GM12873 (cell line): Measurements from ENCODE around the gene CHFR.

Source experiments
- TF ChIP-seq, protein P1 (sequence below): IDR thresholded peaks from 2 replicates; pipeline ENCODE4 v1.5.1; 2012; ENCODE audit warnings: low read depth, mild to moderate bottlenecking, moderate library complexity, low read length, control low read depth; ENCODE audit not compliant: insufficient read depth; ENCODE audit errors: missing control alignments

Gene CHFR

DNA sequence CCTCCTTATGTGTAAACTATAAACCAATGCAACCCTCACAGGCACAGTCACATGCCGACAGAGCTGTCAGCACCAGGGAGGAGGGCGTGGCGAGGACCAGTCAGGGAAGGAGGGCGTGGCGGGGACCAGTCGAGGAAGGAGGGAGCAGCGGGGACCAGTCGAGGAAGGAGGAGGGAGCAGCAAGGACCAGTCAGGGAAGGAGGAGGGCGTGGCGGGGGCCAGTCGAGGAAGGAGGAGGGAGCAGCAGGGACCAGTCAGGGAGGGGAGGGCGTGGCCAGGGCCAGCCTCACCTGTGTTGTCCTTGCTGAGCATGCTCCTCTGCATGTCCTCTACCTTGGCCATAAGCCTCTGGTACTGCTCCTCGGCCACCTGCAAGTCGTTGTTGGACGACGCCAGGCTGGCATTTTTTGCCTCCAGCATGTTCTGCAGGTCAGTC lies 83.0 kb downstream of the CHFR start:
- TF ChIP-seq, protein P1, sequence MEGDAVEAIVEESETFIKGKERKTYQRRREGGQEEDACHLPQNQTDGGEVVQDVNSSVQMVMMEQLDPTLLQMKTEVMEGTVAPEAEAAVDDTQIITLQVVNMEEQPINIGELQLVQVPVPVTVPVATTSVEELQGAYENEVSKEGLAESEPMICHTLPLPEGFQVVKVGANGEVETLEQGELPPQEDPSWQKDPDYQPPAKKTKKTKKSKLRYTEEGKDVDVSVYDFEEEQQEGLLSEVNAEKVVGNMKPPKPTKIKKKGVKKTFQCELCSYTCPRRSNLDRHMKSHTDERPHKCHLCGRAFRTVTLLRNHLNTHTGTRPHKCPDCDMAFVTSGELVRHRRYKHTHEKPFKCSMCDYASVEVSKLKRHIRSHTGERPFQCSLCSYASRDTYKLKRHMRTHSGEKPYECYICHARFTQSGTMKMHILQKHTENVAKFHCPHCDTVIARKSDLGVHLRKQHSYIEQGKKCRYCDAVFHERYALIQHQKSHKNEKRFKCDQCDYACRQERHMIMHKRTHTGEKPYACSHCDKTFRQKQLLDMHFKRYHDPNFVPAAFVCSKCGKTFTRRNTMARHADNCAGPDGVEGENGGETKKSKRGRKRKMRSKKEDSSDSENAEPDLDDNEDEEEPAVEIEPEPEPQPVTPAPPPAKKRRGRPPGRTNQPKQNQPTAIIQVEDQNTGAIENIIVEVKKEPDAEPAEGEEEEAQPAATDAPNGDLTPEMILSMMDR = no peak

- TF ChIP-seq, protein P1 = no peak
Measured at GRCh38 chr12:132803888-132804287, 83.5 kb downstream of the CHFR start.

GRCh38 chr12:132803125-132803524 lies 84.3 kb downstream of the CHFR start:
- TF ChIP-seq, protein P1 = no peak

DNA sequence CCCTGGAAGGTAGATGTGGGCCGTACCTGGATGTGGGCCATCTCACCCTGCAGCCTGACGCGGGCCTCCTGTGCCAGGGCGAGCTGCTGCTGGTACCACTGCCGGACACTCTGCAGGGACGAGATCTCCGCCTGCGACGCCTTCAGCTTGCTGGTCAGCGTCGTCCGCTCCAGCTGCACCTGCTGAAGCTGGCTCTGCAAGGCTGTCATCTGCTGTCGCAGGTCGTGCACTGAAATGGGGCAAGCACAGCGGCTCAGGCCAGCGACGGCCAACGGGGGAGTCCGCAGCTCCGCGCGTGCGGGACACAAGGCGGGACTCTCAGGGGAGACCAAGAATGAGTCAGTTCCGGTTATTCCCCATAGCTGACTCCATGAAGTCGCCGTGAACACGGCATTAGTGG lies 85.7 kb downstream of the CHFR start:
- TF ChIP-seq, protein P1 = no peak

DNA sequence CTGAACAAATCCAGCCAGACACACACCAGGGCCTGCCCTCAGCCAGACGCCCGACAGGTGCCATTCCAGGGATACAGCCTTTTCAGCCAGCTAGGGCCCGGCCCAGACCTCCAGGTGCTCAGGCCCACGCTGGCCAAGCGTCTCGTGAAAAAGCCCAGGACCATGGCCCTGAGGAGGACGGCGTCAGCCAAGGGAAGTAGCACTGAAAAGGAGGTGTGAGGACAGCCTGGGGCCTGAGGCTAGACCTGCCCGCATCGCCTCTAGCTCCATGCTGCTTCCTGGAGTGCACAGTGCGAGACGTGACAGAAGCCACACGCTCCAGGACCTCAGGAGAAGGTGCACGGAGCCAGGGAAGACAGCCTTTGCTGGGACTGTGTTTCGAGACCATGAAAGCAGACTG lies 88.6 kb downstream of the CHFR start:
- TF ChIP-seq, protein P1 = no peak

DNA sequence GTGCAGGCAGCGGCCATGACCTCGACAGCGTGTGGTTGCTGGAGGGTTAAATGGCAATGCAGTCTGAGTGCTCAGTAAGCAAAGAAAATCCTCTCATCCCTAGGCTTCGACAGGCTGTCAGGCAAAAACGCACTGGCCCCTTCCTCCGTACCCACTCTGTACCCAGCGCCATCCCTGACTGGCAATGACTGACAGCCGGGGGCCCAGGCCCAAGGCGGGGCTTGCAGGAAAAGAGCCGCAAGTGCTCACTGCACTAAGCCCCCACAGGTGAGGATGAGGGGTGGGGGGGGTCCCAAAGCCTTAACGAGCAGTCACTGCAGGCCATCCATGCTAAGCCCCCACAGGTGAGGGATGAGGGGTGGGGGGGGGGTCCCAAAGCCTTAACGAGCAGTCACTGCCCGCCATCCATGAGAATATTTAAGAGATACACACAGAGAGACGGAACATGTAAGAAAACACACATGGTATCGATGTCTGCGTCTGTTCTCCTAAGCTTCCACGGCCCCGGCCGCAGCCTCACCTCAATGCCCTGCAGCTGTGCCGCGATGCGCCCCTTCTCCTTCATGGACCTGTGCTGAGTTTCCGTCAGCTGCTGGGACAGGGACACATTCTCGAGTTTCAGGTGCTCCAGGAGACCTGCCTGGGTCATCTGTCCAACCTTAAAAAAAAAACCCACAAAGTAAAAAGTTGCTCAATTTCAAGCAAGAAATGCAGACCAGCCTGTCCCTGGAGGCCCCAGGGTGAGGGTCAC lies 89.4 kb downstream of the CHFR start:
- TF ChIP-seq, protein P1 = no peak

DNA sequence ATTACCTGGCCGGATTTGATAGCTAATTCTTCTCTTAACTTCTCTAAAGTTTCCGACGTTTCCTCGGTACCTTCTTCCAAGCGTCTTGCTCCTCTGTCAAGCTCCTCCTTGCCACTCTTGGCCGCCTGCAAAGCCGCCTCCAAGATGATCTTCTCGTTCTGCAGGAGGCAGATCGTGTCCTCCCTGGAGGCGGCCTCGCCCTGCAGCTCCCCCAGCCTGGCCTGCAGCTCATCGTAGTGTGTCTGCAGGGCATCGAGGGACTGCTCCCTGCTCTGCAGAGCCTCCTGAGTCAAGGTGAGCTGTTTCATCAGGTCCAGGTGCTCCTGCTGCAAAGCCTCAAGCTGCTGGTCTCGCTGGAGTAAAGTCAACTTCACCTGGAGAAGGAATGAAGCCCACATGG lies 91.6 kb downstream of the CHFR start:
- TF ChIP-seq, protein P1 = no peak
